Hypothalamus (tissue), 51 donors: Measurements from ENCODE around the gene HOXB4.

Experiments
- DNase-seq, 51 donors: peaks; one replicate each; lab custom pipeline; 2025; lab: John Stamatoyannopoulos, UW

Gene HOXB4

GRCh38 chr17:48601539-48602425 lies 23.6 kb upstream of the HOXB4 start:
- no peak for DNase-seq

- DNase-seq = no peak
Observed at GRCh38 chr17:48601207-48601538, 23.0 kb upstream of the HOXB4 start.

- DNase-seq = no peak
Observed at GRCh38 chr17:48600244-48601098, 22.3 kb upstream of the HOXB4 start.

GRCh38 chr17:48599354-48599753 lies 21.2 kb upstream of the HOXB4 start:
- DNase-seq = no peak

DNA sequence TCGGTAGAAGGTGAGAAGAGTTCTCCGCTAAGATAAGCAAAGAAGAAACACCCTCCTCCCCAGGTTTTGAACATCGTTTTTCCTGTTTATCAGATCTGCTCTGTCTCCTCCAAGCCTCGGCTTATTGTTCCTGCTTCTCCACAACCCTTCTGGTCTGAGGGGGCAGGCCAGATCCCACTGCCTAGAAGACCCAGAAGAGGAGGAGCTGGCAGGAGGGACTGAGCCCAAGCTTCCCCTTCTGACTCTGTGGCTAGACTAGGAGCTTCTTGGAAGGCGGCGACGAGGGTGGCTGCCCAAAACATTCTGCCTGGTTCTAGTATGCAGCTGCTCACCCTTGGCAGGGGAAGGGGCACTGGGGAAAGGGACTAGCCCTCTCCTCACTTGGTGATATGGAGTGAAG lies 20.6 kb upstream of the HOXB4 start:
- DNase-seq = no peak

DNA sequence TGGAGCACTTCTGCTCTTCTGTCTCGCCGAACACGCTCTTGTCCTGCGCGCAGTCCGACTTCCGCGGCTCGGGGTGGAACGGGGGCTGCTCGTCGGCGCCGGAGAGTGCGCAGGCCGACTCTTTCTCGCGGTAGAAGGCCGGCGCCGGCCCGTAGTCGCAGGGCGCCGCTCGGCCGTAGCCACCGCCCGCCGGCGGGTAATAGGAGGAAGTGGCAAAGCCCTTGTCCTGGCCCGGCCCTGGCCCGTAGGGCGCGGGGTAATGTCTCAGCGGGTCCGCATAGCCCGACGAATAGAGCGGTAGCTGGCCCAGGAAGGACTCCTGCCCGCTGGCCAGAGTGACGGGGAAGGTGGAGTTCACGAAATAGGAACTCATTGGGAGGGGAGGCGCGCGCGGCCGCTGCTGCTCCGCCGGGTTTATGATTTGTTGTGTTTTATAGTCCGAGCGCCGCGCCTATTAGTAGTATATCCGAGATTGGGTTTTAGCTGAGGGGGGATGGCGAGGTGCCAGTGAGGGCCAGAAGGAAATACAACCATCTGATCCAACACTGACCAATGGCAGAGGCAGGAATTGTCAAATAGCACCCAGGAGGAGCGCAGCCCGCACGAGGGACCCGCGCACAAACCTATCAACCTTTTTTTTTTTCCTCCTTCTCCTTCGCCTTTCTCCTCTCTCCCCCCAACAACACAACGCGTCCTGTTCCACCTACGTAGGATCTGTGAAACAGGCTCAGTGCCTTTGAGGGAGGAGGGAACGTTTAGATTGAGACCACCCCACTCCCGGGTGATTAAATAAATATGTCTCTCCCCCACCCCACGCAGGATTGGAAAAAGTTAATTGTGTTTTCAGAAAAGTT lies 19.9 kb upstream of the HOXB4 start:
- no peak for DNase-seq

DNA sequence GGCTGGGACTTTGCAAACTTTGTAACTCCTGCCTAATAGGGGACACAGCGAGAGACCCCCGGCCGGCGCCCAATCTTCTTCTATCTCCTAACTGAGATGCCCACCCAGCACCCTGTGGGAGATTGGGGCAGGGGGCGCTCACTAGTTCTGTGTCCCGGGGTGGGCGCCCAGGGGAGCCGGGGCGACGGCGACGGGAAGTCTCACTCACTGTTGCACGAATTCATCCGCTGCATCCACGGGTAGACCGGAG lies 19.3 kb upstream of the HOXB4 start:
- DNase-seq = no peak

GRCh38 chr17:48596735-48597527 lies 18.8 kb upstream of the HOXB4 start:
- no peak for DNase-seq

DNA sequence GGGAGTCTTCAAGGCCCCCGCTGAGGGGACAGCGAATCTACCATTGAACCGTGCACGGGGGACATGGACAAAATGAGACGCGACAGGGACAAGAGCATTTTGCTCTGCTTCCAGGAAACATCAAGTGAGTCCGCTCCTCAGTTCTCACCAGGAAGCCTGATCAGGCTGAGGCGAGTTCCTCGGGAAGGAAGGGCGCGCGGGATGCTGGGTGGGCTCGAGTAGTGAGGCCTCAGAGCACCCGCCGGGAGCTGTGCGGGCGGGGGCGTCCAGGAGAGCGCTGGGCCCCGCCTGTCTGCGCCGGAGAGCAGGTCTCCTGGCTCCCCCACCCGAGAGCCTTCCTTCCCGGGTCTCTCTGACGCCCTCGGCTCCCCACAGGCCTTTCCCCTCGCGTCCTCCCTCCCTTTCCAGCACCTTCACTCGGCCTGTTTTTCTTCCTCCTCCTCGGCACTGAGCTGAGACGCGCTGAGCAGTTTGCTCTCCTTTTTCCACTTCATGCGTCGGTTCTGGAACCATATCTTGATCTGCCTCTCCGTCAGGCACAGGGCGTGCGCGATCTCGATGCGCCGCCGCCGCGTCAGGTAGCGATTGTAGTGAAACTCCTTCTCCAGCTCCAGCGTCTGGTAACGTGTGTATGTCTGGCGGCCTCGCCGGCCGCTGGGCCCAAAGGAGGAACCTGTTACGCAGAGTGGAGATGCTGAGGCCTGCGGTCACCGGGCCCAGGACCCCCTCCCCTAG lies 18.0 kb upstream of the HOXB4 start:
- DNase-seq = no peak

DNA sequence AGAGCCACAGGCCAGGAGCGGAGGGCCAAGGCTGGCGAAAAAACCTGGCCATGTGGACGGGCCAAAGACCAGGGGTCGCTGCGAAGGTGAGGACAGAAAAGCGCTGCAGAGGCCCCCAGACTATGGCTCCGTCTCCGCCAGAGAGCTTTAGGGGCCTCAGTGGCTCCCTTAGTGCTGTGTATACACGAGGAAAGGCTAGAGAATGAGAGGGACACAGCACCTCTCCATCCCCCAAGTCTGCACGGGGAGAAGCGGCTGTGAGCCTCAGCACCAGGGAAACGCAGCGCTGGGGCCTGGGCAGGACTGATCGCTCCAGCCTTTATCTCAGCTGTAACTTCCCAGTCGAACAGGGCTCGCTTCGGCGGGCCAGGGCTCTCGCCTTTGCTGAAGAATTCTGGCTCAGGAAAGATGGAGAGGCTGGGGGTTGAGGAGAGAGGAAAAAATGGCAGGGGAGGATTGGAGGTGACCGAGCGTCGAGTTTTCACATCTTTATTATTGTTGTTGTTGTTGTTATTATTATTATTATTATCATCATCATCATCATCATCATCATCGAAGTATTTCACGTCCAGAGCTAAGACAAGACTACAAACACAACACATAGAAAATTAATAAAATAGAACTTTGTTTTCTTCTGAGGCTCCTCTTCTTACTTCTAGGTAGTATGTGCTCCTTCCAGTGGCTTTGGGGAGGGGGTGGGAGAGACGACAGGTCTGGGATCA lies 17.3 kb upstream of the HOXB4 start:
- no peak for DNase-seq

GRCh38 chr17:48594538-48595277 lies 16.6 kb upstream of the HOXB4 start:
- no peak for DNase-seq

DNA sequence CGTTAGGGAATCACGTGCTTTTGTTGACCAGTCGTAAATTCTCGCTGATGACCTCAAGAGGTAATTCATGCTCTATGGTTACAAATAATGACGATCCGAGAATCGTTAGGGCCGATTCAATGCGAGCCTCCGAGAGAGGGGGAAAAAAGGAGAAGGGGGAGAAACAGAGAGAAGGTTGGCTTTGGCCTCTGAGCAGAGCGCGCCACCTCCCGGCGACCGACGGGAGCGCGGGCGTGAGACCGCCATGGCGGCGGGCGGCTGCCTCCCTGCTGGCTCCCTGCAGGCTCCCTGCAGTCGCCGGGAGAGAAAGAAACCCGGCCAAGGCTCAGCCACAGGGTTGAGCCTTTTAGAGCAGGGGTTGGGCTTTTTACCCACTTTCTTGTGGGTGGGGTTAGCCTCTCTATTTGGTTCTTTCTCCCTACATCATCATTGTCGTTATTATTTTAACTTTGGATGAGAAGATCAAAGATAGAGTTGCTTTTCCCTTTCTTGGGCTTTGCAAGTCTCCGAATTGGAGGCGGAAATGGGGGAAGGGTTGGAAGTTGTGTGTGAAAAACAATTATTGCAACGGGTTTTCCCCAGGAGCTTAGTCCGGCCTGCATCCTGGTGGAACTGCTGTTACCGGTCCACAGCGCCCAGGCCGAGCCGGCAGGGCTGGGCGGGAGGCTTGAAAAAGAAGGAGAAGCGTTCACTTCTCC lies 15.8 kb upstream of the HOXB4 start:
- DNase-seq = peak in 5 of 51 donors; percentile 2 to 23 (median 8)

- no peak for DNase-seq
Observed at GRCh38 chr17:48593126-48593829, 15.1 kb upstream of the HOXB4 start, which contains the start of gene HOXB5. TSS of gene HOXB5 (minus strand) at chr17:48593779. CDS start at chr17:48593682, 97 bp downstream.

- no peak for DNase-seq
Observed at GRCh38 chr17:48592577-48592976, 14.4 kb upstream of the HOXB4 start.

GRCh38 chr17:48592057-48592514 lies 13.9 kb upstream of the HOXB4 start:
- no peak for DNase-seq

DNA sequence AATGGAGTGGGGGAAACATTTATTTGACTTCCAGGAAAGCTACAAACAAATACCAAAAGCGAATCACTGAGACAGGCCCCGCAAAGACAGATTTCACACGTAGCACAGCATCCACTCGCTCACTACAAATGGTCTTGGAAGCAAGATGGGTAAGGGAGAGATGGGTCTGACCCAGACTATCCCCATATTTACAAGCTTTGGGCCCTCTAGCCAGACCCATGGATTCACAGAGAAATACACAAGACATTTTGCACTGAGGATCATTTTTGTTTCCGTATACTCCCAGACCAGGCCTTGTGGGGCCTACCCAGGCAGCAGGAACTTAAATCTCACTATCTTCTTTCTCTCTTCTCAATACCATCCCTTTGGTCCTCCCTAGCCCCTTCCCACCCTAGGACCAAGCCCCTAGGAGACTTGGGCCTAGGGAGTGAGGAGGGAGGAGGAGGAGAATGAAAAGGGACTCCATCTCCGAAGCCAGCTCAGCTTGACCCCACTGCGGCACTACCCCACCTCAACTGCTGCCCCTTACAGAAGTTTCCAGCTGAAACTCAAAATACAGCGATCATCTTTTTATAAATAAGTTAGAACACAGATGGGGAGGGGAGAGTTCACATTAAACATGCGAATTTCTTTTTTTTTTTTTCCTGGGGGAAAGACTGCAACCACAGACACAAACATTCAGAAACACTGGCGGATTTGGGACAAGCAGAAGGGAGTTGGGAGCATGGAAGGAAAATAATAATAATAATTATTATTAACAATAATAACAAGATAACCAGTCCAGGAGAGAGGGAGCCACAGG lies 13.3 kb upstream of the HOXB4 start:
- DNase-seq = no peak
